ENCODE results near the gene NGEF.
"Not testable (repeated sequence)": the region's sequence is repeated elsewhere in the genome, so short reads cannot be mapped to it uniquely, and the experiment has no call there.

The NGEF gene

DNA sequence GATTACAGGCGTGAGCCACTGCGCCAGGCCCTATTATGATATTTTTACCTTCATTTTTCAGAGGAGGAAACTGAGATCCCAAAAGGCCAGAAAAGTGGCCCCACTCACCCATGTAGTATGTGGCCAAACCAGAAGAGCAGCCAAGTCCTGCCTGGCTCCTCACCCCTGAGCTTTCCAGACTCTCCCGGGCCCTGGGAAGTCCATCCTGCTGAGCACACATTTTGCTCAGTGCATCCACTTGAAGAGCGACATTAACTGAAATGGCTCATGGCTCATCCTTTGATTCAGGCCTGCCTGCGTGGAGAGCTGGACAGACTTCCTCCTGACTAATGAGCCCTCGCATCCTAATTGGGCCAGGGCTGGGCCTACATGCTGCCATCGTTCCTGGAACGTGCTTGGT, 9.5 kb upstream of the NGEF start:
- no peak for DNase-seq

DNA sequence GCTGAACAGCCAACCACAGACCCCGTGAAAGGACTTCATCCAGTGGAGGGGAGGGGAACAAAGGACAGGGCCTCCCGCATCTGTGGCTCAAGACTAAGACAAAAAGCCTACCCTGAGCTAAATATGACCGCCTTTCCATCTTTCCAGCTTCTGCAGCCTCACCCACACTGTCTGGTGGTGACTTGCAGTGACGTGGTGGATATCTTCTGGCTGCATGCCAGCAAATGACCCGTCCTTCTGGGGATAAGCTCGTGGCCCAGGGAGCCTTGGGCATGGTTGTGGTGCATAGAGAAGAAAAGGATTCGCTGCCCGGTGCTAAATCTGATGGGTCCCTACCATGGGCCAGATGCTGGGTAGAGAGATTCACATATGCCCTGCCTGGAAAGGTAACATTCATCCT, 8.7 kb upstream of the NGEF start:
- DNase-seq = no peak

DNA sequence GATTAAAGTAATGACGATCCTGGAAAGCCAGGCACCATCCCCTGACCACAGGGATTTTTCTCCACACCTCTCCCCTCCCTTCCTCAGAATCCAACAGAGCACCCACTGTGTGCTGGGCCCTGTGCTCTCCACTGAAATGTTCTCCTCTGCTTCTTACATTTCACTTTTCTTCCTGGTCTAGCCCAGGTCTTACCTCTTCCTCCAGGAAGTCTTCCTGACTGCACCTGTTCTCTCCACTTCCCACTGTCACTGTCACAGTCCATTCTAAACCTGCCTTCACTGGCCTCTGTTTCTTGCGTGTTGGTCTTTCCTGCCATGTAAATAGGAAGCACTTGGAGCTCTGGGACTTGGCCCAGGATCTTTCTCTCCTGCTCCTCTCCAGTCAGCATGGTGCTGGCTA, 7.4 kb upstream of the NGEF start:
- no peak for DNase-seq

DNA sequence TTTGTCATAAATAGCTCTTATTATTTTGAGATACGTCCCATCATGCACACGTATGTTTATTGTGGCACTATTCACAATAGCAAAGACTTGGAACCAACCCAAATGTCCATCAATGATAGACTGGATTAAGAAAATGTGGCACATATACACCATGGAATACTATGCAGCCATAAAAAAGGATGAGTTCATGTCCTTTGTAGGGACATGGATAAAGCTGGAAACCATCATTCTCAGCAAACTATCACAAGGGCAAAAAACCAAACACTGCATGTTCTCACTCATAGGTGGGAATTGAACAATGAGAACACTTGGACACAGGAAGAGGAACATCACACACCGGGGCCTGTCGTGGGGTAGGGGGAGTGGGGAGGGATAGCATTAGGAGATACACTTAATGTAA, 6.6 kb upstream of the NGEF start:
- DNase-seq = not testable (repeated sequence)

DNA sequence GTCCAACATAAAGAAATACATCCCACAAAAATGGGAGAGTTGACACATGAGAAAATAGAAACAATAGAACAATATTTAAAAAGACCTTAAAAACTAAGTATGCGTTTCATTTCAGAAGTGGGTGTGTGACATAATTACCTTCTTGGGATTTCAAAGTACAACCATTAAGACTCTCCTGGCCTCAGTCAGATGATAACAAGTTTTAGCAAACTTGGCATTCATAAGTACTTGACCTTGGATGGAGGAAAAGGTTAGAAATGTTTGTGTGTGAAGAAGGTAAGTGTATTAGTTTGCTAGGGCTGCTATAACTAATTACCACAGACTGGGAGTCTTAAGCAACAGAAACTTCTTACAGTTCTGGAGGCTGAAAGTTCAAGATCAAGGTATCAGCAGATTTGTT, 4.9 kb upstream of the NGEF start:
- DNase-seq = no peak

DNA sequence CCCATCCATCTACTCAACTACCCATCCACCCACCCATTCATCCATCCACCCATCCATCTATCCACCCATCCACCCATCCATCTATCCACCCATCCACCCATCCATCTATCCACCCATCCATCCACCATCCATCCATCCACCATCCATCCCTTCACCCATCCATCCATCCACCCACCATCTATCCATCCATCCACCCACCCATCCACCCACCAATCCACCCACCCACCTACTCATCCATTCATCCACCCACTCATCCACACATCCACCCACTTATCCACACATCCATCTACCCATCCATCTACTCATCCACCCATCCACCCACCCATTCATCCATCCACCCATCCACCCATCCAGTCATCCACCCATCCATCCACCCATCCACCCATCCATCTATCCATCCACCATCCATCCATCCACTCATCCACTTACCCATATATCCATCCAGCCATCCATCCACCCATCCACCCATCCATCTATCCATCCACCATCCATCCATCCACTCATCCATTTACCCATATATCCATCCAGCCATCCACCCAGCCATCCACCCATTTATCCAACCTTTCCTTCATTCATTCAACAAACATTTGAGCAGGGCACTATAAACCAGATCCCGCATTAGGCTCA, 2.1 kb upstream of the NGEF start:
- DNase-seq = no peak

DNA sequence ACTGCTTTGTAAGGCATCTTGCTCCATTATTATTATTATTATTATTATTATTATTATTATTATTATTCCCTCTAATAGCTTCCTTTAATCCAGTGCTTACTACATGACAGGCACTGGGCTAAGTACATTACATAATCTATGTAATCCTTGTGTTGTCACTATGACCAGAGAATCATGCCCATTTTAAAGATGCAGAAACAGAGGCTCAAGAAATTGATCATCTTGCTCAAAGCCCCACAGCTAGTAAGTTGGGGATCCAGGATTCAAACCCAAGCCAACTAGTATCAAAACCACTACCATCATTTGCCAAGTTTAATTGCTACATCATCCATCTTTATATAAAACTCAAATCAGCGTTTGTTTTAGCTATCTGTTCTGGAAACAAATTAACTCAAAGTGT, 594 bp upstream of the NGEF start:
- DNase-seq = no peak

DNA sequence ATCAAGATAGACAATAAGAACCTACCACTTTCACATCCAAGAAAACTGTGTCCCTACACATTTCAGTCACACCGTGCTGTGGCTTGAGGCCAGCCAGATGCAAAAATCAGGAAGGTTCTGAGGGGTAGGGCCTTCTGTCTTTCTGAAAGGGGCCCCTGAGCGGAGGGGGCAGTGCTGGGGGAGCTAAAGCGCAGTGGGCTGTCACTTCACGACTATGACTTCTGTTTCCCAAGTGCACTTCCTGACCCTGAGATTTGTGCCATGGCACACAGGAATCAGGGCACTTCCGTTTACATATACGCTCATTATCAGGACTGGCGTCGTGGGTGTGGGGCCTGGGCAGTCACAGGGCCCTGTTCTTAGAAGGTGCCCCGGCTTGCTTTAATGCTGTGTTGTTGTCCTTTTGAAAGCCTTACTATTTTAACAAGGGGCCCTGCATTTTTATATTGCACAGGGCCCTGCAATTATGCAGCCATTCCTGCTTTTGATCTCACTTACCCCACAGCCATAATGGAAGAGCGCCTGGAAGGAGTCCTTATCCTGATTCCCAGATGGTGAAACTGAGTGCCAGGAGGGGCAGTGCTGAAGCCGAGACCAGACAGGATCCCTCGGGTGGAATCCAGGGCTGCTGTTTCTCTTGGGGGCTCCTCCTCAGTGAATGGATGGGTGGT, 620 bp downstream of the NGEF start:
- no peak for DNase-seq

DNA sequence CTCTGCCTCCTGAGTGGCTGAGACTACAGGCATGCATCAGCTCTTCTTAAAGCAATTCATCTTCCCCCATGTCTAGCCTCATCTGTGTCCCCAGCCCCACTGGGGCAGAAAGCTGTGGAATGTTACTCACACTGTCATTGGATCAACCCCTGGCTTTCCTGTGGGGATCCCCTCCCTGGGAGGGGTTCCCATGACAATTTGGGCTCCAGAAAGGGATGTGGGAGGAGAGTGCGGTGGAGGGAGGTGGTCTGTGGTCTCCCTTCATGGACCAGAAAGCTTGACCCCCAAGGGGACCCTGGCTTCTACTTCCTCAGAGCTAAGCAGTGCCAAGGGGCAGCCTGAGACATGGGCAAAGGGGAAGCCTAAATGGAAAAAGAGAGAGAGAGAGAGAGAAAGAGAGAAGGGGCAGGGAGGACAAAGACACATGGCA, 1.3 kb downstream of the NGEF start:
- DNase-seq = no peak

DNA sequence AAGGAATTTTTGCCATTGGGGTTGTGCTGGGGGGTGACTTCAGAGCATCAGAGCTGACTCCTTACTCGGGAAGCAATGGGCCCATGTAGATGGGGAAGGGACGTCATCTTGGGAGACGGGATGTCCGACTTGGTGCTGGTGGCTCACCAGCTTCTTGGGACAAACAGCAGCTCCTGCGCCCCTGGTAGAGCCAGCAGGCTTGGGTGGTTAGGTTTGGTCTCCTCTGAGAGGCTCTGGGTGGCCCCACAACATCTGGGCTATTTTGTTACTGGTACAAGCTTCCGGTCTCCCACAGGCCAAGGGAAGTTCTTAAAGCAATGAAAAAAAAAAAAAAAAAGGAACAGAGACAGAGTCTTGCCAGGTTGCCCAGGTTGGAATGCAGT, 1.8 kb downstream of the NGEF start:
- no peak for DNase-seq

DNA sequence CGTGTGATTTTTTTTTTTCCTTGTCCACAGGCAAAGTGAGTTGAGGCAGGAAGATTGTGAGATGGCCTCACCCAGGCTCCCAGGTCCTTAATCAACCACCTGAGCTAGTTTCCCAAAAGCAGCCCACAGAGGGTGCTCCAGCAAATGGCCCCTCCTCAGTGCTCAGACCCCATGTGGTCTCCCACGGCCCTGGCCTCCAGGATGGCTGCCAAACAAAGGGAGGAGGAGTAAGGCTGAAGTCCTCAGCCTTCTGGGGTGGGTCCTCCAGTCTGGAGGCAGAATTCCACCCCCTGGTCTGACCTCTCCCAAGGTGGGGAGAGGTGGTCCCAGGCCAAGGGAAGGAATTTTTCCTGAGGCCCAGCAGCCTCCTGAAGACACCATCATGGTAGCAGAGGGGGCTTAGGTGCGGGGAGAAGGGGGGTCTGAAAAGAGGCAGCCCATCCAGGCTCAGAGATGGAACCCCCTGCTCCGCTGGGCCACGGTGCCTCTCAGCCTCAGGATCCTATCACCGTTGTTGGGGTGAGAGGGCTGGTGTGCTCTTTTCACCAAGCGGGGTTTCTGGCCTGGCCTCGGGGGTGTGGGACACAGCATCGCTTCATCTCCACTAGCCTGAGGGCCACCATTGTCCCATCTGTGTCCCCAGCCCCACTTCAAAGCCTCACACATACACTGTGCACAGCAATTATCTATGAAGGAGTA, 2.3 kb downstream of the NGEF start:
- DNase-seq = no peak

DNA sequence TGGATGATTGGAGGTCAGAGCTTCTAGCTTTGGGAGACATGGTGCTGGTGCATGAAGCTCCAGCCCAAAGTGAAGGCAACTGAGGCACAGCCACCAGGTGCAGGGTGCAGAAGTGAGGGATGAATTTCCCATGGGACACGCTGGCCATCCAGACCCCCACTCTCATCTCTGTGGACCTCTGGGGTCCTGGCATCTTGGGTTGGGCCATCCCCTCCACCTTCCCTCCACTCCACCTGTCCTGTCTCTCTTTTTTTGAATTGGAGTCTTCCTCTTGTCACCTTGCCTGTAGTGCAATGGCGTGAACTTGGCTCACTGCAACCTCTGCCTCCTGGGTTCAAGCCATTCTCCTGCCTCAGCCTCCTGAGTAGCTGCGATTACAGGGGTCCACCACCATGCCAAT, 3.4 kb downstream of the NGEF start:
- DNase-seq = no peak

DNA sequence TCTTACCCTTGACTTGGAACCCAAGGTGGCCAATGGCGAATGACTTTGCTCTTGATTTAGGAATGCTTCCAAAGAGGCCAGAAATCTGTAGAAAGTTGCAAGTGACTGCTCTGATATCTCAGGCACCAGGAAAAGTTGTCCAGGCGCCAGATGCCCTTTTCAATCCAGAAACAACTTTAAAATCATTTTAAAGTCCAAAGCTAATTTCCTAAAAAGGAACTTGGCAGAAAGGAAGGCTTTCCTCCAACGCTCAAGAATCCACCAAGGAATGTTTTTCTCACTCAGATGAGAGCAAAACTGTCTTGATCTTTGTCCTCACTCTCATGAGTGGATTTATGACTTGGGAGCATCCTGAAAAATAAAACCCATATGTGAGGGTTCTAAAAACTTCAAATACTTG, 5.3 kb downstream of the NGEF start:
- DNase-seq = no peak

DNA sequence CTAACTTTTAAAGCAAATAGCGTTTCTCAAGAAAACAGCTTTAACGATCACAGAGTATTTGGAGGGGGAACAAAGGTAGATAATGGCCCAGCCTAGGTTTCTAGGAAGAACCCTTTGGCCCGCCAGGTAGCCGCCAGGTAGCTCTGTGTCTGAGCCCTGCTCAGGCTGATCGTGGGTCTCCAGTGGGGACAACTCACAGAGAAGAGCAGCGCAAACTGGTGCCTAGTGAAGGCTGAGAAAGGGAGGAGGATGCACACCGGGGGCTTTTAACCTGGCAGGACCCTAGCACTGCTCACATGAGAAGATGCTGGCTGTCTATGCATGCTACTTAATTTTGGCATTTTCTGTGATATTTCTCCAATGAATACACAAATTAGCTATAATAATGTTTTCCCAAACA, 5.8 kb downstream of the NGEF start:
- no peak for DNase-seq

DNA sequence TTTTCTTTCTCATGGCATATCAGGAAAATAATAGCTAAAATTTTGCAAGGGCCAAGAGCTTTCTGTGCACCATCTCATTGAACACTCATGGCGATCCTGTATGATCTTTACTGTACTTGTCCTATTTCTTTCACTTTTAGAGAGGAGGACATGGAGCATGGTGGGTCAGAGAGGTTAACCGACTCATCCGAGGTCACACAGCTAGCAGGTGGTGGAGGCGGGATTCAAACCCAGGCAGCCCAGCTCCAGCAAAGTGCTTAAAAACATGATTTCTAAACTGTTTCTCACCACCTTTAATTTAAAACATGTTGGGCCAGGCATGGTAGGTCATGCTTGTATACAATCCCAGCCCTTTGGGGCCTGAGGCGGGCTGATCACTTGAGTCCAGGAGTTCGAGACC, 6.4 kb downstream of the NGEF start:
- no peak for DNase-seq

DNA sequence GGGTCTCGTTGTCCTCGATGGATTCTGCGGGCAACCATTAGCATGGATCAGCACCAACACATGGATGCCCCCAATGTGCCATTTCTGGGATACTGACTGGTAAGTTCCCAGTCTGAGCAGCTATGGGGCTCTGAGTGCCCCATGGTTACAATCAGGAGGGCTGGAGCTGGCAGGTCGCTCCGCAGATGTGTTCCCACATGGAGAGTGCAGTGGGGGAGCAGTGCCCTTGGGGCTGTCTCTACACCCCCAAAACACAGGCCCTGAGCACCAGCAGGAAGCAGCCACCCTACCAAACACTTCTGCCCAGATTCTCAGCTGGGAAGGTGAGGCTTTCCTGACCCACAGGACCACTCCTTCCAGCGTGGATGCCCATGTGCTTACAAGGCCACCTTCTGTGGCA, 8.0 kb downstream of the NGEF start:
- no peak for DNase-seq

DNA sequence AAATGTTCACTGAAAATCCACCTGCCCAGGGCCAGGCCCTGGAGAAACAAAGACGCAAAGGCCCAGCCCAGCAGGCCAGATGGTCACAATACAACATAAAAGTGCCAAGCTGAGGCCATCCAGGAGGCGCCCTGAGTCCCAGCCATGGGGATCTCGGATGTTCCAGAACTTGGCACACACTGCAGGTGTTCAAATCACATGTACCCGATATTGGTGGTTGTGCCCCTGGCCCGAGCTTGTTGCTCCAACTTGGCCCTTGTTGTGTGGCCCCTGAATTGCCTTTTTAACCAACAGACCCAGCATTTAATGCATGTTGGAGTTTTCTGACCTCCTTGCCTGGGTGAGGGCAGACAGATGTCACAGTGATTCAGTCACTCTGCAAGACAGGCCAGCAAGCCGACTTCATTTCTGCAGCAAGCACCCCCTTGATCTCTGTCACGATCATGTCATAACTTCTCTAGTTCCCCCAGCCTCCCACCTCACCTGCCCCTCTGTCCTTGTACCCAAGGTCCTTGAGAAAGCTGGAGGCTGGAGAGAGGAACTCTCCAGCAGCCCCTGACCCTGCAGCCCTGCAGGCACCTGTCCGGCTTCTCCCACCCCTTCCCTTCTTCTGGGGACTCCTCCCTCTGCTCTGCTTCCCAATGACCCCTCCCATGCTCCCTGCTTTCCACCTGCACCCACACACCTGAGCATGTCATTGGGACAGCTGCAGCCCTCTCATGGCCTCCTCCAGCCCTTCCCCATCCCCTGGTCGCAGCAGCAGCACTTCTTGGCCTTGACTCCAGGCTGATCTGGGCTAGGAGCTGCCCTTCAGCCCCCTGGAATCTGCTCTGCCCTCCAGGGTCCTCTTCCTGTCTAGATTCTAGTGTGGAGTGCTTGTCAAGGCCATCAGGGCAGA, 9.1 kb downstream of the NGEF start:
- DNase-seq = no peak

DNA sequence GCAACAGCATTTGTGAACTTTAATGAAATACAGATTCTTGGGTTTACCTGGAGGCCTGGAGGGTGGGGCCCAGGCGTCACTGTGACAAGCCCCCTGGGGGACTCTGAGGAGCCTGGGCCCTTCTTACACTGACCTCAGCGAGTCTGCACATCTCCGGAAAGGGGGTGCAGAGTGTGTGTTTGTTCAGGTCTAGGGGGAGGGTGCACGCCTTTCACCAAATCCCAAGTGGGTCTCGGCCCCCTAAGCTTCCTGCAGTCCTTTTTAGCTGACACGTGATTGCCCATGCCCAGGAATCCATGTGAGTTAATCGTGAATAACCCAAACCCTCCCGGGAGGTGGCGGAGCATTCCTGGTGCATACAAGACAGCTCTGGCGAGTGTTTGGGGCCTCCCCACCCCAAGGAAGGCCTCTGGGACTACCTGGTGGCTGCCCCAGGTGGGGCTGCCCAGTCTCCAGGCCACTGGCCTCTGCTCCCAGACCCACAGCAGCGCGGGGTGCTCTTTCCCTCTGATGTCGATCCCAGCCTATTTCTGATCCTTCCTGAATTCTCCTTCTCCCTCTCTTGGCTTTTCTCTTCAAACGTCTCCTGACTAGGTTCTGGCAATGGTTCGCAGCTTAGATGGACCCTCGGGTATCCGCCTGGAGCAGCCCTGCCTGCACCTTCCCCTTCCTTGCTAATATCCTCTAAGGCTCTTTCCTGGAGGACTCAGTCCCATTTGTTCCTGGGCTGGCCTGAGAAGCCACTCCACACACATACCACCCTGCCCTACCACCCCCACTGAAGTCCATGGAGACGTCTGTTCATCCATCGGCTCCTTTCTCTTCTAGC, 10.0 kb downstream of the NGEF start:
- DNase-seq = no peak

DNA sequence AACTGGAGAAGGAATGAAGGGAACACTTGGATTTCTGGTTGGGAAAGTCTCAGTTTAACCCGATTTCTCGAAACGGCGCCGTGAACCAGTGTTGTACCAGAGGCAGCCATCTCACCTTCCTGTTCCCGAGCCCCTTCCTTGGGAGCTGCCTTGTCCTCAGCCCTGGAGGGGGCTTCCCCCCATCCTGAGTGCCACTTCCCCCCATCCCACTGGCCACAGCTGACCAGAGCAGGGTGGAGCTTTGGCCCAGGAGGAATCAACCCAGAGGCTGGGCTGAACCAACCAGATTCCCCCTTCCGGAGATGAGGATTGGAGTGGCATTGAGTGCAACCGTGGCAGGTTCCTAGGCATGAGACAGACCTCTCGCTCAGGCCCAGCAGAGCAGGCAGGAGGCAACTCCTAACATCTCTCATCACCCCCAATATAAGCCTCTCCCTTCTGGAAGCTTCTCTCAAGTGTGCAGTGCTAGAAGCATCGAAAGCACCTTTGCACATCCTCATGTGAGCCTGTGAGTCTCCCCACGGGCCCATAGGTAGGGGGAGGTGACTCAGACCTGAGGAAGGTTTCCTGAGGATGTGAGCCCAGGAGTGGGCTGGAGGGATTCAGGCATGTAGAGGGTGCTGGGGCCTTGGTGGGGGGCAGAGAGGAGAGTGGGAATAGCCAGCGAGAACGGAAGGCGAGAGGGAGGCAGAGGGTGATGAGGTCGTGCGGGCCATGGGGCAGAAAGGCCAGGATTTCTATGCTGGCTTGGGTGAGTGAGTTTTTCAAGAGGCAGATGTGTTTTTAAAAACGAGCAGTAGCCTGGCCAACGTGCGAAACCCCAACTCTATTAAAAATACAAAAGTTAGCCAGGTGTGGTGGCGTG, 11.9 kb downstream of the NGEF start:
- DNase-seq = no peak

DNA sequence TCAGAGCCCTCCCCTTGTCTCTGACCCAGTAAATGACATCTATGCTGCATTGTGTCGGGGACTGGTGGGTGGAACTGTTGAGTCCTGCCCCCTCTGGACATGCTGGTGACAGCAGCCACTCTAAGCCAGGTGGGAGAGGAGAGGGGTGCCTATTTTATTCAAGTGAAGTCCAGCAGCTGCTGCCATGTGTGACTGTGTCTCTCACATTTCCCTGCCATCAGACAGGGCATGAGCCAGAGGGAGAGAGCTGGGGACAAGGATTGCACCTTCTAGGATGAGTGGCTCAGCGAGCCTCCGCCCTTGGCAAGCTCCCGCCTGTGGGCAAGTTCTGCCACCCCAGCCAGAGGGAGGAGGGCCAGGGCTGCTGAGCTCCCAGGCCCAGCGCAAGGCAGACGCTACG, 13.7 kb downstream of the NGEF start:
- peak; percentile 49 for DNase-seq

DNA sequence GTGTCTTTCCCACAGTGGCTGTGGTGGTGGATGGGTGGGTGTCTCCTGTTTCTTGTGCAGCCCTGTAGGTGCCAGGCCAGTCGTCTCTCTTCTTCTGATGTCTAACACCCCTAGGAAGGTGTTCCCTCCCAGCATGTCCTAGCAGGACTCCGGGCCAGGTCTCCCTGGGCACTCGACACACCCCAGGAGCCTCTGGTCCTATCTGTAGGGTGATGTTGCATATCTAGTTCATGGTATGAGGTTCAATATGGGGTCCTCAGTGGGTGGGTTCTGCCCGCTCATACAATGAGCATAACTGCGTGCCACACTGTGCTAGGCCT, 14.4 kb downstream of the NGEF start:
- DNase-seq = no peak

Measured in femur (tissue), 1 donor.